Activated naive CD4-positive, alpha-beta T cell treated with anti-CD3 and anti-CD28 coated beads, Interleukin-2, amount 10 ng/mL, durations not matched to agents 7 days and 5 days (primary cell): ENCODE measurements around the gene ZDHHC7.

Source experiments
- CTCF ChIA-PET: fragments of 350-600 bp; sonication (Branson Sonifier 250); formaldehyde crosslinking; loops from one replicate; lab custom pipeline; 2021; ENCODE audit warnings: antibody characterized with exemption; lab: Charles Lee
- DNase-seq: peaks from one replicate; pipeline ENCODE4 v3.0.0-alpha.2; 2020
- H3K27ac Mint-ChIP-seq: one replicate; pipeline ENCODE4 v1.8.0; 2021; ENCODE audit warnings: mild to moderate bottlenecking, moderate library complexity, mixed read lengths
- H3K27me3 Mint-ChIP-seq: one replicate; pipeline ENCODE4 v1.8.0; 2021; ENCODE audit warnings: mild to moderate bottlenecking, mixed read lengths
- H3K36me3 Mint-ChIP-seq: one replicate; pipeline ENCODE4 v1.8.0; 2021; ENCODE audit warnings: mixed read lengths
- H3K4me1 Mint-ChIP-seq: one replicate; pipeline ENCODE4 v1.8.0; 2021; ENCODE audit warnings: mixed read lengths
- H3K4me3 Mint-ChIP-seq: one replicate; pipeline ENCODE4 v1.8.0; 2021; ENCODE audit warnings: mild to moderate bottlenecking, moderate library complexity, mixed read lengths
- H3K9me3 Mint-ChIP-seq: one replicate; pipeline ENCODE4 v1.8.0; 2021; ENCODE audit warnings: mixed read lengths

Gene ZDHHC7

GRCh38 chr16:85003725-85004586 is 7.4 kb downstream of the ZDHHC7 start:
- no peaks in the 10 kb centered on the region for H3K27me3 Mint-ChIP-seq
- peaks cover 21% of the 10 kb centered on the region for H3K36me3 Mint-ChIP-seq
- CTCF ChIA-PET = no interaction called here
- no peak overlapping the region for H3K4me3 Mint-ChIP-seq
- no peaks in the 10 kb centered on the region for H3K9me3 Mint-ChIP-seq
- no peak for DNase-seq
- no peak overlapping the region for H3K27ac Mint-ChIP-seq
- H3K4me1 Mint-ChIP-seq = peaks cover 51% of the 10 kb centered on the region

GRCh38 chr16:85003076-85003475 is 8.3 kb downstream of the ZDHHC7 start:
- no peak overlapping the region for H3K27ac Mint-ChIP-seq
- H3K9me3 Mint-ChIP-seq = no peaks in the 10 kb centered on the region
- DNase-seq = no peak
- H3K27me3 Mint-ChIP-seq = no peaks in the 10 kb centered on the region
- H3K4me1 Mint-ChIP-seq = peaks cover 45% of the 10 kb centered on the region
- H3K36me3 Mint-ChIP-seq = peaks cover 22% of the 10 kb centered on the region
- CTCF ChIA-PET = no interaction called here
- no peak overlapping the region for H3K4me3 Mint-ChIP-seq

DNA sequence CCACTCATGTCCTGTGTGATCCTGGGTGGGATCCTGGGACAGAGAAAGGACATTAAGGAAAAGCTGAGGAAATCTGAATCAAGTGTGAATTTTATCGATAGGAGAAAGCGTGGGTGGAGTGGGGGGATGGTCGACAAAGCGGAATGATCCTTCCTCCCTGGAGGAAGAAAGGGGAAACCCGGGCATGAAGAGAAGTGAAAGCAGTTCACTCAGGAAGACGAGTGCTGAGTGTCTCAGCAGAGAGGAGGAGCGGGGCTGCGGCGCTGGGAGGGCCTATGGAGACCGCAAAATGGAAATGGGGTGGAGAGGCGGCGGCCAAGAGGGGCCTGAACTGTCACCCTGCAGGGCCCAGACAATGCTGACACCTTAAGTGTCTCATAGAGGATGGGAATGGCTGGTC is 8.7 kb downstream of the ZDHHC7 start:
- H3K4me3 Mint-ChIP-seq = no peak overlapping the region
- peaks cover 22% of the 10 kb centered on the region for H3K36me3 Mint-ChIP-seq
- DNase-seq = peak; percentile 29
- peaks cover 44% of the 10 kb centered on the region for H3K4me1 Mint-ChIP-seq
- H3K9me3 Mint-ChIP-seq = no peaks in the 10 kb centered on the region
- no peak overlapping the region for H3K27ac Mint-ChIP-seq
- CTCF ChIA-PET = no interaction called here
- no peaks in the 10 kb centered on the region for H3K27me3 Mint-ChIP-seq

- Mint-ChIP-seq H3K27ac (no peak overlapping the region), H3K4me1 (peaks cover 40% of the 10 kb centered on the region), H3K9me3 (no peaks in the 10 kb centered on the region), H3K36me3 (peaks cover 19% of the 10 kb centered on the region), H3K27me3 (no peaks in the 10 kb centered on the region), H3K4me3 (no peak overlapping the region)
- no peak for DNase-seq
- CTCF ChIA-PET = interaction anchor here (0.7 to 1.5 kb wide), 2 partner anchors 9 to 113 kb away, joined by 3 to 4 read pairs; partner anchors contain the start of gene ZDHHC7
Observed at GRCh38 chr16:85002099-85002541, 9.2 kb downstream of the ZDHHC7 start.

GRCh38 chr16:84999857-85000480 is 11.4 kb downstream of the ZDHHC7 start:
- H3K9me3 Mint-ChIP-seq = no peaks in the 10 kb centered on the region
- H3K4me3 Mint-ChIP-seq = no peak overlapping the region
- no peak overlapping the region for H3K27ac Mint-ChIP-seq
- no peak for DNase-seq
- peaks cover 17% of the 10 kb centered on the region for H3K36me3 Mint-ChIP-seq
- H3K27me3 Mint-ChIP-seq = no peaks in the 10 kb centered on the region
- peaks cover 39% of the 10 kb centered on the region for H3K4me1 Mint-ChIP-seq
- CTCF ChIA-PET = no interaction called here

GRCh38 chr16:84999200-84999599 is 12.1 kb downstream of the ZDHHC7 start:
- DNase-seq = no peak
- CTCF ChIA-PET = no interaction called here
- Mint-ChIP-seq H3K4me3 (no peak overlapping the region), H3K27me3 (no peaks in the 10 kb centered on the region), H3K36me3 (peaks cover 22% of the 10 kb centered on the region), H3K9me3 (no peaks in the 10 kb centered on the region), H3K27ac (no peak overlapping the region), H3K4me1 (peaks cover 32% of the 10 kb centered on the region)

DNA sequence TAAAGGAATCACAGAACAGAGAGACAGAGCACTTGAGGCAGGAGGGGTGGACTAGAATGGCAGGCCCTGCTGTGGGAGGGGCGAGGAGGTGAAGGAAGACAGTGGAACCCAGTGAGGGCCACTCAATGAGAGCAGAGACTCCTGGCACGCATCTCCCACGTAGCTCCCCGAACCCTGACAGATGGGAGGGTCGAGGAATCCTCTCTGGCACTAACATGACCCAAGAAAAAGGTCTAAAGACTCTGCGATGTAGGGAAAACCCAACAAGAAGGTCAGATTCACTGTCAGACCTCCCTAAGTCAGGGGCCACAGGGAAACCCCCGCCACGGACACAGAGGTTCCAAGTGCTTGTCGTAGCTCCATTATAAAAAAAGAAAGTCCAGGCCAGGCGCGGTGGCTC is 15.0 kb downstream of the ZDHHC7 start:
- H3K36me3 Mint-ChIP-seq = peaks cover 26% of the 10 kb centered on the region
- no peak overlapping the region for H3K27ac Mint-ChIP-seq
- peaks cover 13% of the 10 kb centered on the region for H3K4me1 Mint-ChIP-seq
- H3K9me3 Mint-ChIP-seq = no peaks in the 10 kb centered on the region
- no peak overlapping the region for H3K4me3 Mint-ChIP-seq
- no peaks in the 10 kb centered on the region for H3K27me3 Mint-ChIP-seq
- CTCF ChIA-PET = no interaction called here
- no peak for DNase-seq

DNA sequence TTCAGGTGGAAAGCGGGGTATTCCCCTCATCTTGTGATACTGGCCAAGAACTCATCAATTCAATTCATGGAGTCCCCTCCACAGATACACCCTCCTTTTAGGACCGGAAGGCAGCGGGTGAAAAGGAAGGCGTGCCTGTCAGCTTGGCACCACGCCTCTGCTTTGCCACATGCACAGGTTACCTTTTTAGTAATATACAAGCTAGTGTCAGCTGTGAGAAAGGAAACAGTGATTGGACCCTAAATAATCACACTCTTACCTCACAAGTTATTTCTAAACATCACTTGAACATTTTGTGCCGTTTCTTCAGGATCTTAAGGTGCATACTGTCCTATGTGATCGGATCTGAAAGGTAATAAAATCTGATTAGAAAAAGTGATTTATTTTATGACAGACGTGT is 15.7 kb downstream of the ZDHHC7 start:
- DNase-seq = no peak
- CTCF ChIA-PET = no interaction called here
- no peaks in the 10 kb centered on the region for H3K27me3 Mint-ChIP-seq
- no peak overlapping the region for H3K4me3 Mint-ChIP-seq
- H3K4me1 Mint-ChIP-seq = peaks cover 12% of the 10 kb centered on the region
- no peak overlapping the region for H3K27ac Mint-ChIP-seq
- H3K36me3 Mint-ChIP-seq = peaks cover 25% of the 10 kb centered on the region
- H3K9me3 Mint-ChIP-seq = no peaks in the 10 kb centered on the region

GRCh38 chr16:84993926-84994325 is 17.4 kb downstream of the ZDHHC7 start:
- H3K9me3 Mint-ChIP-seq = no peaks in the 10 kb centered on the region
- H3K4me1 Mint-ChIP-seq = peaks cover 7% of the 10 kb centered on the region
- H3K27me3 Mint-ChIP-seq = no peaks in the 10 kb centered on the region
- DNase-seq = no peak
- no peak overlapping the region for H3K27ac Mint-ChIP-seq
- no peak overlapping the region for H3K4me3 Mint-ChIP-seq
- peaks cover 26% of the 10 kb centered on the region for H3K36me3 Mint-ChIP-seq
- CTCF ChIA-PET = no interaction called here

- no peak overlapping the region for H3K4me3 Mint-ChIP-seq
Observed at GRCh38 chr16:84992717-84993075, 18.6 kb downstream of the ZDHHC7 start.

DNA sequence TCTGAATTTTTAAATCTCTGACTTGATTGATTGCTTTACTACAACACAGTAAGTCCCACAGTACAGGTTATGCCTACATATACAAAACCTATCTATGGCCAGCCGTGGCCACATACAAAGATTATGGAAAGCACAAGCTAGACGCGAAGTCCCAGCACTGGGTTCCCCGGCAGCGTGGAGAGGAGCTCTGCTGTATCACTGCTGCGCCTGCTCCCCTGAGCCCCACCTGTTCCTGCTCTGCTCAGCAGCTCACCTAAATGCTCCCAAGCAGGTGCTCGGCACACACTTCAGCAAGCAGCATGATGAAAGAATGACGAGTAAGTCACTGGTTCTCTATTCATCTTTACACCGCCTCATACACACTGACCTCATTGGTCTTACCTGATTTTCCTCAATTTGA is 20.6 kb downstream of the ZDHHC7 start:
- no peaks in the 10 kb centered on the region for H3K9me3 Mint-ChIP-seq
- peaks cover 42% of the 10 kb centered on the region for H3K36me3 Mint-ChIP-seq
- no peak overlapping the region for H3K4me3 Mint-ChIP-seq
- H3K27me3 Mint-ChIP-seq = no peaks in the 10 kb centered on the region
- DNase-seq = no peak
- CTCF ChIA-PET = interaction anchor here (1.0 kb wide), 1 partner anchor 65 kb away, joined by 3 read pairs; no protein-coding TSS in a partner anchor
- H3K27ac Mint-ChIP-seq = no peak overlapping the region
- peaks cover 7% of the 10 kb centered on the region for H3K4me1 Mint-ChIP-seq

More at GRCh38 chr16:84992717-84993075, 18.6 kb downstream of the ZDHHC7 start:
- Mint-ChIP-seq H3K4me1 (peaks cover 7% of the 10 kb centered on the region), H3K27ac (no peak overlapping the region), H3K36me3 (peaks cover 27% of the 10 kb centered on the region), H3K9me3 (no peaks in the 10 kb centered on the region), H3K27me3 (no peaks in the 10 kb centered on the region)
- DNase-seq = no peak
- CTCF ChIA-PET = no interaction called here

GRCh38 chr16:84989749-84990620 is 21.4 kb downstream of the ZDHHC7 start:
- CTCF ChIA-PET = interaction anchor here (1.6 kb wide), 1 partner anchor 19 kb away, joined by 7 read pairs; no protein-coding TSS in a partner anchor
- no peaks in the 10 kb centered on the region for H3K27me3 Mint-ChIP-seq
- H3K36me3 Mint-ChIP-seq = peaks cover 41% of the 10 kb centered on the region

DNA sequence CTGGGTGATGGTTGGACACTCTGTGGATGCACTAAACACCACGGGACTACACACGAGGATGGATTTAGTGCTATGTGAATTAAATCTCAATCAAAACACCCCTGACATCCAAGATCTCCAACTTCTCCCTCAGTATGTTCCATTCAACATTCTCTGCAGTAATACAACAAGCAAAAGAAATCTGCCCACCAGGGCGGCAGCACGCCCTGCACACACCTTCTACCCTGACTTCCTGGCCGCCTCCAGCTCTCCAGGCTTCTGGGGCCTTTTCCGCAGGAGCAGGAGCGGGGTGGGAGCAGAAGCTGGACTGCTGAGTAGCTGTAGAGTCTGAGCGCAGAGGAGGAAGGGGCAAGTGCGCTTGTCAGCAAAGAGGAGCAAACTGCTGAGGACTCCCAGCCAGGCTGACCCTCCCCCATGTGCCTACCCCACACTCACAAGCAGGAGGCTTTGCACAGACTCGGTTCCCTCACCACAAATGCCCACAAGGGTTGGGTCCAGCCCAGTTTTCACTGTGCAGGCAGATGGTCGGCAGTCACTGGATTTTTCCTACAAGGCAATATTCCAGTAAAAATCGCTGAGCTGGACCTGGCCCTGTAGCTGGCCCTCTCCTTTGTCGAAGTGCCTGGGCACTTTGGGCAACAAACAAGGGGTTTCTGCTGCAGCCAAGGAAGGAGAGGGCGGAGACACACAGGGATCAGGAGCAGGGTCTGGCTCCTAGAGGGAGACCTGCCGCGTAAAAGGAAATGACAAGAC is 22.8 kb downstream of the ZDHHC7 start:
- Mint-ChIP-seq H3K9me3 (no peaks in the 10 kb centered on the region), H3K36me3 (peaks cover 30% of the 10 kb centered on the region)
- CTCF ChIA-PET = interaction anchor here (0.9 to 1.0 kb wide), 2 partner anchors 16 to 98 kb away, joined by 3 read pairs; no protein-coding TSS in a partner anchor

More at GRCh38 chr16:84989749-84990620, 21.4 kb downstream of the ZDHHC7 start:
- Mint-ChIP-seq H3K4me3 (no peak overlapping the region), H3K4me1 (peaks cover 3% of the 10 kb centered on the region), H3K9me3 (no peaks in the 10 kb centered on the region), H3K27ac (no peak overlapping the region)
- no peak for DNase-seq

More for the DNA sequence above, 22.8 kb downstream of the ZDHHC7 start:
- no peak for DNase-seq
- Mint-ChIP-seq H3K27me3 (no peaks in the 10 kb centered on the region), H3K27ac (no peak overlapping the region), H3K4me1 (peaks cover 3% of the 10 kb centered on the region), H3K4me3 (no peak overlapping the region)
